Activated CD4-positive, alpha-beta T cell treated with anti-CD3 and anti-CD28 coated beads for 36 hours (primary cell): Measurements from ENCODE around the gene SMIM13. TPM values are rescaled to one million over a fixed set of nuclear protein-coding genes. Genes with fewer than 3 reads are reported as not detected.

ENCODE experiments used
- total RNA-seq, 2 experiments: library from RNA; stranded (reverse); gene quantifications; one replicate each; pipeline ENCODE4 v1.2.3, GENCODE V29; 2021

Gene SMIM13
- total RNA-seq, 2 experiments from 2014 or later, result 6.3 to 7.9 TPM

Other genes starting within 250 kb of the SMIM13 start
- not detected for gene GCM2, start 211.8 kb upstream of the SMIM13 start, total RNA-seq
- under 1 TPM in 1 of 2 experiments, not detected in 1; 0.25 TPM for gene SYCP2L, start 206.8 kb upstream of the SMIM13 start, total RNA-seq
- not detected for gene ELOVL2, start 49.5 kb upstream of the SMIM13 start, total RNA-seq
- gene ERVFRD-1, start 17.9 kb downstream of the SMIM13 start, total RNA-seq, result not detected
- 10 to 100 TPM; 23.6 to 27.3 TPM for gene NEDD9, start 138.8 kb downstream of the SMIM13 start, total RNA-seq